SU-DHL-6 (cell line): ENCODE data around the gene TSPAN4.

Experiments
- EZH2phosphoT487 ChIP-seq: fragments of 200-600 bp; sonication (generic), shearing (Covaris generic); conservative IDR thresholded peaks from 2 replicates; pipeline ENCODE4 v1.6.1; 2018; ENCODE audit warnings: mild to moderate bottlenecking, antibody characterized with exemption, low read length, moderate library complexity, mixed read lengths
- TF ChIP-seq, protein P1 (sequence below): fragments of 200-600 bp; sonication (generic); IDR thresholded peaks from one replicate; pipeline ENCODE4 v1.5.1; 2017; ENCODE audit warnings: antibody characterized with exemption, mild to moderate bottlenecking, low read length, moderate library complexity; ENCODE audit not compliant: insufficient read depth, poor library complexity, severe bottlenecking

DNA sequence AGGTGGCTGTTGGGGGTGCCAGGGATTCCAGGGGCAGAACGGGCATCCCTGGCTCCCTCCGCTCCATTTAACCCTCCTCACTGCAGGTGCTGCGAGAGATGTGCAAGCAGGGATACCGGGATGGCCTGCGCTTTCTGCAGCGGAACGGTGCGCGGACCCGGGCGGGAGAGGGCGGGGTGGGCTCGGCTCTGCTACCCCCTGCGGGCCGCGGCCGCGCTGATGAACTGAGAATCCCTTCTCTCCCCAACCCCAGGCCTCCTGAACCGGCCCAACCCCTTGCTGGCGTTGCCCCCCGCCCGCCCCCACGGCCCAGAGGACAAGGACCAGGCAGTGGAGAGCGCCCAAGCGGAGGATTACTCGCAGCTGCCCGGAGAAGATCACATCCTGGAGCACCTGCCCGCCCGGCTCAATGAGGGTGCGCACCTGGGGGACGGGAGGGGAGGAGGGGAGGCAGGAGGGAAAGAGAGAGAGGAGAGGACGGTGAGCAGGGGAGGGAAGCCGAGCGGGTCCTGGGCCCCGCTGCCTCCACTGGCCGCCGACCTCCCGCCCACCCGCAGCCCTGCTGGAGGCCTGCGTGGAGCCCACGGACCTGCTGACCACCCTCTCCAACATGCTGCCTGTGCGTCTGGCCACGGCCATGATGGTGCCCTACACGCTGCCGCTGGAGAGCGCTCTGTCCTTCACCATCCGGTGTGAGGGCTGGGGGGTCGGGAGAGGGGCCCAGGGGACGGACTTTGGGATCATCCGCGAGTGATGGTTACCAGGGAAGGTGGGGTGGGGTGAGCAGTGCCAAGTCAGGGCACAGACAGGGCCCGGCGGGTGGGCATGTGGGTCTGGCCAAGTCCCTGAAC is 19.0 kb upstream of the TSPAN4 start:
- TF ChIP-seq, protein P1, sequence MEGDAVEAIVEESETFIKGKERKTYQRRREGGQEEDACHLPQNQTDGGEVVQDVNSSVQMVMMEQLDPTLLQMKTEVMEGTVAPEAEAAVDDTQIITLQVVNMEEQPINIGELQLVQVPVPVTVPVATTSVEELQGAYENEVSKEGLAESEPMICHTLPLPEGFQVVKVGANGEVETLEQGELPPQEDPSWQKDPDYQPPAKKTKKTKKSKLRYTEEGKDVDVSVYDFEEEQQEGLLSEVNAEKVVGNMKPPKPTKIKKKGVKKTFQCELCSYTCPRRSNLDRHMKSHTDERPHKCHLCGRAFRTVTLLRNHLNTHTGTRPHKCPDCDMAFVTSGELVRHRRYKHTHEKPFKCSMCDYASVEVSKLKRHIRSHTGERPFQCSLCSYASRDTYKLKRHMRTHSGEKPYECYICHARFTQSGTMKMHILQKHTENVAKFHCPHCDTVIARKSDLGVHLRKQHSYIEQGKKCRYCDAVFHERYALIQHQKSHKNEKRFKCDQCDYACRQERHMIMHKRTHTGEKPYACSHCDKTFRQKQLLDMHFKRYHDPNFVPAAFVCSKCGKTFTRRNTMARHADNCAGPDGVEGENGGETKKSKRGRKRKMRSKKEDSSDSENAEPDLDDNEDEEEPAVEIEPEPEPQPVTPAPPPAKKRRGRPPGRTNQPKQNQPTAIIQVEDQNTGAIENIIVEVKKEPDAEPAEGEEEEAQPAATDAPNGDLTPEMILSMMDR = no peak
- no peak for TF ChIP-seq EZH2phosphoT487
